Neural progenitor cell (in vitro differentiated cells): Measurements from ENCODE around the gene PARP3.

Experiments used
- CTCF ChIP-seq: fragments of 200-600 bp; sonication (generic); IDR thresholded peaks from 2 replicates; pipeline ENCODE4 v1.5.1; 2017; ENCODE audit warnings: antibody characterized with exemption, mild to moderate bottlenecking
- EZH2 ChIP-seq: fragments of 200-600 bp; sonication (generic); IDR thresholded peaks from 2 replicates; pipeline ENCODE4 v1.6.1; 2017; ENCODE audit warnings: antibody characterized with exemption, mild to moderate bottlenecking, moderate library complexity

GRCh38 chr3:51982352-51982837 is 40.2 kb downstream of the PARP3 start:
- TF ChIP-seq CTCF (peak; percentile 59), EZH2 (no peak)
